GM19239 (cell line): ENCODE measurements around the gene ABL2.

Experiments
- DNase-seq: peaks from one replicate; pipeline ENCODE4 v3.0.0; 2011; ENCODE audit warnings: low spot score; ENCODE audit not compliant: insufficient read length
- FAIRE-seq: peaks from 2 replicates; lab custom pipeline; 2011; peaks lifted over from hg19 to GRCh38; lab: Jason Lieb, UNC

The ABL2 gene

GRCh38 chr1:179061360-179062282 lies 167.9 kb downstream of the ABL2 start:
- no peak for FAIRE-seq

DNA sequence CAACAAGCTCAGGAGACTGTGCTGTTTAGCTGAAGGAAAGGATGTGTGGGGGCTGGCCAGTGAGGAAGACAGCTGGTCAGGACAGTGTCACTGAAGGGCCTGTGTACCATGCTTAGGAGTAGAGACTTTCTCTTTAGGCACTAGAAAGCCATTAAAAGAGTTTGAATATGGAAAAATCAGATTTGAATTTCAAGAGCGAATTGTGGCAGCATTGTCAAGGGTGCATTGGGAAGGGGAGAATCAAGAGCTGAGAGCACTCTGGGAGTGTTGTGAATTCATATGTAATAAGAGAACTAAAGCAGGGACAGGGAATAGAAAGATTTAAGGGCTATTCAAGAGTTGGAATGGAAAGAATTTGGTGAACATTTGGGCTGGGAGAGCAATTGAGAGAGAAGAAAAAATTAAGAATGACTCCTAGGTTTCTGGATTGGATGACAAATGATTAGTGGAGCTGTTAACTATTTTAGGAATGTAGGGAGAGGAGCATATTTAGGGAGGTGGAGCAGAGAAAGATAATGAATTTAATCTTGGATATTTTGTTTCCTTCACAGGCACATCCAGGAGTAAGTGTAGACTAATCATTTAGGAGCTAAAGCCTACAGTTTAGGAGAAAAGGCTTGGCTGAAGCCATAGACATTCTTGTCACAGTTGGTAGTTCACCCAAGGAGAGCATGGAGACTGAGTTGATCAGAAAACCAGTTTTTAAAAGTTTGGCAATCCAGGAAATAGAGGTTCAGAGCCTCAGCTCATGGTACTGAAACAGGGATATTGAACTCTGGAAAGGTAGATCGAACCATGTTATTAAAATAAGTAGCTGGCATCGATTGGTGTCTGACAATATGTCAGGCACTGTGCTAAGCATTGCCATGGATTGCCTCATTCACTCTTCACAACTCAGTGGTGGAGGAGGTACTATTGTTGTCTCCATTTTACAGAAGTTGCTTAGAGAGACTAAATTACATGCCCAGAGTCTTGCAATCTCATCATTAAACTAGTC lies 170.7 kb downstream of the ABL2 start:
- FAIRE-seq (no peak), DNase-seq (no peak)

More at GRCh38 chr1:179061360-179062282, 167.9 kb downstream of the ABL2 start:
- no peak for DNase-seq

DNA sequence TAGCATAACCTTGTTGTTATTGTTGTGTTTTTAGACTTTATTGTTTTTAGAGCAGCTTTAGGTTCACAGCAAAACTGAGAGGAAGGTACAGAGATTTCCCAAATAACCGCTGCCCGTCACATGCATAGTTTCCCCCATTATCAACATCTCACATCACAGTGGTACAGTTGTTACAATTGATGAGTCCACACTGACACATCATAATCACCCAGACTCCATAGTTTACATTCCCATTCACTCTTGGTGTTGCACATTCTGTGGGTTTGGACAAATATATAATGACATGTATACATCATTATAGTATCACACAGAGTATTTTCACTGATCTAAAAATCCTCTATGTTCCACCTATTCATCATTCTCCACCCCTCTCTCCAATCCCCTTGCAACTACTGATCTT lies 173.5 kb downstream of the ABL2 start:
- FAIRE-seq = no peak
- no peak for DNase-seq

DNA sequence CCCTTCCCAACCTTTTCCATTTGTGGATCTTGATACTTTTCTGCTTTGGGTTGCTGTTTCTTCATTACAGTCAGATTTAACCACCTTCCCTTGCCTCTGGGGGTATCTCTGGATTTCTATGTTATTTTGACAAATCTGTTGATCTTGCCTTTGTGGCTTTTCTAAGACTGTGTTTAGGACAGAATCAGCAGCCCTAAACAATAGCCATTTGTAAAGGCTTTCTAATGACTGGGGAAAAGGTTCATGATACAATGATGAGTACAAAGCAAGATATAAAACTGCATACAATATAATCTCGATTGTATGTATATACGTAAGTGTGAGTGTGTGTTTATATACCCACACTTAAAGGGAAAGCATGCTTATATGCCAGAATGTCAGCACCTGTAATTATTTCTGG lies 176.0 kb downstream of the ABL2 start:
- no peak for DNase-seq
- FAIRE-seq = no peak

DNA sequence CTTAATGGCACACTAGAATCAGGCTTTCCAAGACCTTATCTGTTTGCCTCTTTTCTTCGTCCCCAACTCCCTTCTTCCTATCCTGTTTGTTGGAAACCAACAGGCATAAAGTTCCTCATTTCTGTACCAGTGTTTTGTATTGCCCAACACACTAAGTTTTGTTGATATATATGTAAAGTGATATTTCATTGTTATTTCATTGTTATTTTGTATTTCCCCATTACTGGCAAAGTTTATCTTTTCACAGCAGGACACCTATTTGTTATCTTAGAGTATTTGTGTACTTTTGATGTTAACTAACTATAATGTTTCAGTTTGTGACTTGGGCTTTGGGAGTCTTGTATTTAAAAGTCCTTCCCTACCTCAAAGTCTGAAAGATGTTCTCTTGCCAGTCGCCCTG lies 176.7 kb downstream of the ABL2 start:
- no peak for FAIRE-seq

More for the DNA sequence above, 176.7 kb downstream of the ABL2 start:
- DNase-seq = no peak
